OCI-M1 (cell line): Measurements from ENCODE around the gene ZNF771.
A peak's percentile ranks its signal among the peaks of the same experiment; 100 is the strongest.

Experiments
- DNase-seq: peaks from one replicate; lab custom pipeline; 2025; lab: John Stamatoyannopoulos, UW

The ZNF771 gene

DNA sequence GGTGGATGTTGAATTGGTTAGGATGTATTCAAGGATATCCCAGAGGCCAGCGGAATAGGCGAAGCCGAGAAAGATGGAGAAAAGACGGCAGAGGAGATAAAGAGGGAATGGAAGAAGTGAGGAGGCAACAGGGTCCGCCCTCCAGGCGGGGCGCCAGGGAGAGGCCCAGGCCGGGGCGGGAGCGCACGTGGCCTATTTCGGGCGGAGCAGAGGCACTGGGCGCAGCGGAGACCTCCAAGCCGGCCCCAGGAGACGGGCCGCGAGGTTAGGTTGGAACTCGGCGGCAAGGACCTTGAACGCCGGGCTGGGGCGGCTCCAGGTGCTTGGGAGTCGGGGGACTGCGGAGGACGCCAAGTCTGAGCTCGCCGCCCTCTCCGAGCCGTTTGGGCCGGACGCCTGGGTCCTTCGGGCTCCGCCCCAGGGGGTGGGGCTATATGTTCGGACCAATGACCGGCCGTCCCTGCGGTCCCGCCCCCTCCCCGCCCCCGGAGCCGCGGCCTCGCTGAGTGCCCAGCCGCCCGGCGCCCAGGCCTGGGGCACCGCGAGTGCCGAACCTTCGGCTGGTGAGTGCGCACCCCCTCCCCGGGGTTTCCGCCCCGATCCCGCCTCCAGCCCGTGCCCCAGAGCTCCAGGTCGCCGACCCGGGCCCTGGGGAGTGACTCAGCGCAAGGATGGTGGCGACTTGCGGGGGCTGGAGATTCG is at the start of gene ZNF771:
Gene ZNF771, plus strand, starts transcription at position 505 of the 702 bp plus-strand sequence. CDS start 448 bp downstream, outside the sequence.
- DNase-seq, result peak; percentile 97

DNA sequence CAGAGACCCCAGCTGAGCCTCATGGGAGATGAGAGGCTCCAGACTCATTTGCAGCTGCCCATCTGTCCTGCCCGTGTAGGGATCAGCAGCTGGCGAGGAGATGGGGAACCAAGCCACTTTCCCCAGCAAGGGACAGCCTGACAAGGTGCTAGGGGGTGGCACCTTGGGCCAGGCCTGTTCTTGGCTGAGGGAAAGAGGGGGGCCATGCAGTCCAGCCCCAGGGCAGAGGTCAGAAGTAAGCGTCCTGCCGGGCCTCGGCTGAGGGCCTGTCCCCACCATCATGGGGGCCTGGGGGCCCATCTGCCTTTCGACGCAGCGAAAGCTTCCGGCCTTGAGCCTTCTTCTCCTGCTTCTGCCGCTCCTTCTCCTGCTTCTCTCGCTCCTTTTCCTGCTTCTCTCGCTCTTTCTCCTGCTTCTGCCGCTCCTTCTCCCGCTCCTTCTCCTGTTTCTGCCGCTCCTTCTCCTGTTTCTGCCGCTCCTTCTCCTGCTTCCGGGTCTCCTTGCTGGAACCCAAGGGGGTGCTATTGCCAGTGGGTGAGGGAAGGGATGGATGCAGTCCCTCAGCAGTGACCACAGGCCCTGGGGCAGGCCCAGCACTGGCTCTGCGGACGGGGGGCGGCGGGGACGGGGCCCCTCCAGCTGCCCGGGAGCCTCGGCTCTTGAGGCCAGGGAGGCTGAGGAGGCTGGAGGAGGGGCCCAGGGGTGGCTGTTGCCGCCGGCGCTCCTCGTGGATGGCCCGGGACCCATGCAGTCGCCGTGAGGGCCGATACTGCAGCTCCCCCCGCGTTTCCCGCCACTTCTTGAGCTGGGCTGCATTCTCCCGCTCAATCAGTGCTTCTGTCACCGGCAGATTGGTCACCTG is 49.5 kb upstream of the ZNF771 start:
- DNase-seq, result no peak

DNA sequence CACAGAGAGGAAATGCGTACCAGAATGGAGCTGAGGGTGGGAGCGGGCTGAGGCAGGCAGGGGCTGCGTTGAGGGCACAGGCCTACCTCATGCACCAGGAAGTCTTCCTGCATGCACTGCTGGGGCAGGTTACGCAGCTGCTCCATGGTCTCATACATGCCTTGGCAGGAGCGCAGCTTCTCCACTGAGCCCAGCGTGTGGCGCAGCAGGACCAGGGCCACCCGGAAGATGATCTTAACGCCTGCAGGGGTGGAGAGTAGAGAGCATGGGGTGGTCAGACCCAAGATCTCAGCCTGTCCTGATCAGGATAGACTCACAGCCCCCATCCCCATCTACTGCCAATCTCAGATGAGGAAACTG is 48.8 kb upstream of the ZNF771 start:
- no peak for DNase-seq

DNA sequence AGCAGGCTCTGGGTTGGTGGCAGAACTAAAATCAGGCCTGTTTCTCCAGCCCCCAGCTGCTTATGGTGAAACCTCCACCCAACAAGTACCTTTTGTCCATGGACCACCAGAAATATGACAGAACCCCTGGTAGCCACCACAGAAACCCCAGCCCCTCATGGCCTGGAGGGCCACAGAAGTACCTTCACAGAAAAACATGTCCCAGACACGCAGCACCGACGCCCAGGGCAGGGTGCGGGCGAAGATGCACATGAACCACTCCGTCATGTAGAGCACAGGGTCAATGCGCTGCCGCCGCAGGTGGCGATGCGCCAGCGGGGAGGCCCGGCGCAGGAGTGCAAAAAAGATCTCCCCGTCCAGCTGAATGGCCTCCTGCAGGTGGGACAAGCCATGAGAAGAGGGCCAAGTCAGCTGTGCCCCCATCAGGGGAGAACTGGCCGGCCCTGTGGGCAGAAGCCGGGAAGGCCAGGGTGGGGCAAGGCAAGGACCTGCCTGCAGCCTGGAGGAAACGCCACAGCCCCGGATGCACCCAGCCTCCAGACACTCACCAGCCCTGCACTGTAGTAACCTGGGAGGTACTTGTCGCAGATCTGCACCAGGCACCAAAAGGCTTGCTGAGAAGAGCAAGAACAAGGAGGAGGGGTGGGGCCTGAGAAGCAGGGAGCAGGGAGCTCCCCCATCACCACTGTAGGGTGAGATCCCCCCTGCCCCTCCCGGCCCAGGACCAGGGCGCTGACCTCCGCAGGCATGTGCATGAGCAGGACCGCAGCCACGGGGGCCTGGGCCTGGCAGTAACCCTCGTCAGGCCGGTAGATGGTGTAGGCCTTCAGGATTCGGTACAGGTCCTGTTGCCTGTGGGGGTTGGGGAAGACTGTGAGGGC is 48.2 kb upstream of the ZNF771 start:
- no peak for DNase-seq

DNA sequence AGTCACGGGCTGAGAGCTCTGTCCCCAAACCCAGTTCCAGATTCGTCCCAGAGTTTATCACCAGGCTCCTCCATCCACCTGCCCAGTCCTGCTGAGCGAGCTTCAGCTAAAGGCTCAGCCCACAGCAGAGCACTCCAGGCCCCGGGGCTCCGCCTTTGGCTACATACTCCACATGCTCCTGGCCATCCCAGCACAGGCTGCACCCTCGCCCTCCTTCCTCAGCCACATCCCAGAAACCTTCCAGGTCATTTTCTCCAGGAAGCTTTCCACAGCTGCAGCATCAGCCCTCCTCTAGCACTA is 47.6 kb upstream of the ZNF771 start:
- DNase-seq, result no peak

DNA sequence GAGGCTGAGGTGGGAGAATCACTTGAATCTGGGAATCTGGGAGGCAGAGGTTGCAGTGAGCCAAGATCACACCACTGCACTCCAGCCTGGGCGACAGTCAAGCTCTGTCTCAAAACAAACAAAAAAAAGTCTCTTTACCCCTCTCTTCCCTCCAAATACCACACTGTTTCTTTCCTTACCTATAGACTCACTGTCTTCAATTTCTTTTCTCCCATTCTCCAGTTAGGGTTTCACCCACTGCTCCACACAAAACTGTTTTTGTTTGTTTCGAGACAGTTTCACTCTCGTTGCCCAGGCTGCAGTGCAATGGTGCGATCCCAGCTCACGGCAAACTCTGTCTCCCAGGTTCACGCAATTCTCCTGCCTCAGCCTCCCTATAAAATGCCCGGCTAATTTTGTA is 46.2 kb upstream of the ZNF771 start:
- no peak for DNase-seq

DNA sequence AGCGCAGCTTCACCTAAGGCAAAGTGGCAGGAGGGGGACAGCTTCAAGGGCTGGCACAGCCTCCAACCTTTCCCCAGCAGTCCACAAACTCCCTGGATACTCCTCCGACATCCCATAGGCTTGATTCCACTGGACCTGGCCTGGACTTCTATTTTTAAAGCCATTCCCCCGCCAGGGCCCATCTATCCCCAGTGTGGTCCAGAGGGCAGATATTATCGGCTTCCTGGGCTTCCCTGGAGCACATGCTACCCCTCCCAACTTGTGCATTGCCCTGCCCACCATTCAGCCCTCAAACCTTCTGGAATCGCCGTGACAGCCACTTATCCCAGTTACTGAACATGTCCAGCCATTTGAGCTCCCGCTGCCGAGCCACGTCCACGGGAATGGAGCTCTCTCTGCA is 42.2 kb upstream of the ZNF771 start:
- no peak for DNase-seq

DNA sequence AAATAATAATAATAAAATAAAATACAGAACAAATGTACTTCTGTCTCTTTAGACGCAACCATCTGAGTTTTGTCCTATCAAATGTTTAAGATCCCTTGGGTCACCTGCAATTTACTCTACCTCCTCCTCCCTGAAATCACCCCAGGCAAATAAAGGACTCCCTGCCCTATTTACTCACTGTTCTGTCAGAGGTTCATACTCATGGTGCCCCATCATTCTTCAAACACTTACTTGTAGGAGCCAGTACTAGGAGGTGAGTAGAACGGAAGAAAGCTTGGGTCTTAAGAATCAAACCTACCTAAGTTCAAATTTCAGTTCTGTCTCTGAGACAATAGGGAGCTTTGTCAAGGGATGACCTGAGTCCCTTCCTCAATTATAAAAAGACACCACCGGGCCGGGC is 40.9 kb upstream of the ZNF771 start:
- DNase-seq, result no peak

DNA sequence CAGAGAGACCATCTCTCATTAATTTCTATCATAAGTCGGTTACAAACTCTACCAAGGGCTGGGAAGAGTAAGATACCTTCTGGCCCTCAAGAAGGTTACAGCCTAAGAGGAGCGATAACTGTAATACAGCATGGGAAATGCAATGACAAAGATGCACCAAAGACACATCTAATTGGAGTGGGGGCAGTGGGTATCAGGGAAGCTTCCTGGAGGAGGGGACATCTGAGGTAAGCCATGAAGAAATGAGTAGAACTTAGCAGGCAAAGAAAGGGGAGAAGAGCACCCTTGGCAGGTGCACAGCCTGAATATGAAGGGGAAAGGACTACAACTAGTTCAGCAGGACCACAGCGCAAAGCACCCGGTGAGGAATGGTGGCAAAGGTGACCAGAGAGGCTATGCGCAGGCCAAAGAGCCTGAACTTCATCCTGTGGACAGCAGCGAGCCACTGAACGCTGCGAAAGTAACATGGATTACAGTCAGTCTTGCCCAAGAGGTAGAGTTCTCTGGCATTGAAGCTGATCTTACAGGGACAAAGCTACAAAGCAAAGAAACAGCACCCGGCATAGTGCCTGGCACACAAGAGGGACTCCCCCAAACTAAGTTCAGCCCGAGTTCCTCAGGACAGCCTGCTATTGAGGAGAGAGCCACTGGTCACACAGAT is 39.9 kb upstream of the ZNF771 start:
- DNase-seq, result no peak

DNA sequence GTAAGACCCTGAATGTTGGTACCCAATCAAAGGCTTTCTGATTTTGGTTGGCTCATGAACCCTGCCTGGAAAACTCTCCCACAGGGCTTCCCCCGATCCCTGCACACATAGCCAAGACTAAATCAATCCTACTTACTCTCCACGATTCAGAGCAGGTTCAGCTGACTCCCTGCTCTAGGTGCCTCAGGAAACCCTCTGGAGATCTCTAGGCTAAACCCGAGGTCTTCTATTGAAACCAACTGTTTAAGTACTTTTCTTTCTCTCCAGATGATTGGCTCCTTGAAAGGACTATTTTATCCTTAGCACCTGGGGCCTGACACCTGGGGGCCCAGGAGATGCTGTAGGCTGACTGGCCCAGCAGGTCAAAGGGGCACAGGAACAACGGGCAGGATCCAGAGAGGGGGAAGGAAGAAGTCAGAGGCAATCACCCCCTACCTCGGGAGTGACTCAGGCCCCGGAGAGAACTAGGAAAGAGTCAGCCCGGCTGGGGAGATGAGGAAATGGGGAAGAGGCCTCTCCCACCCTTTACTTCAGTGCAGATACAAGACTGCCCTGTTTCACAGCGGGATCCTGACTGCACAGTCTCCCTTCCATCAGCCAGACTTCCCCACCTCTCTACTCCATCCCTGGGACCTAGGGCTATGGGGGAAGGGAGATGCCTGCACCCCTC is 39.1 kb upstream of the ZNF771 start:
- peak; percentile 53 for DNase-seq

DNA sequence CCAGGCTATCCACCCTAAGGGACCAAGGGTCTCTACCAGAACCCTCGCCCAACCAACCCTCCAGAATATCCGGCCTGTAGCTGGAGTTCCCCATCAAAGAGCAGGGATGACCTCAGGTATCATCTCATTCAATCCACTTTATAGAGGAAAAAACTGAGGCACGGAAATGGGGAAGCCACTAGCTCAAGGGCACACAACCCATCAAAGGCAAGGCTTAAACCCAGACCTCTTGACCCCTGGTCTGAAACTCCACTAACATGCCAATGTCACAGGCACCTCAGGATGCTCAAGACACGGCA is 38.7 kb upstream of the ZNF771 start:
- no peak for DNase-seq

DNA sequence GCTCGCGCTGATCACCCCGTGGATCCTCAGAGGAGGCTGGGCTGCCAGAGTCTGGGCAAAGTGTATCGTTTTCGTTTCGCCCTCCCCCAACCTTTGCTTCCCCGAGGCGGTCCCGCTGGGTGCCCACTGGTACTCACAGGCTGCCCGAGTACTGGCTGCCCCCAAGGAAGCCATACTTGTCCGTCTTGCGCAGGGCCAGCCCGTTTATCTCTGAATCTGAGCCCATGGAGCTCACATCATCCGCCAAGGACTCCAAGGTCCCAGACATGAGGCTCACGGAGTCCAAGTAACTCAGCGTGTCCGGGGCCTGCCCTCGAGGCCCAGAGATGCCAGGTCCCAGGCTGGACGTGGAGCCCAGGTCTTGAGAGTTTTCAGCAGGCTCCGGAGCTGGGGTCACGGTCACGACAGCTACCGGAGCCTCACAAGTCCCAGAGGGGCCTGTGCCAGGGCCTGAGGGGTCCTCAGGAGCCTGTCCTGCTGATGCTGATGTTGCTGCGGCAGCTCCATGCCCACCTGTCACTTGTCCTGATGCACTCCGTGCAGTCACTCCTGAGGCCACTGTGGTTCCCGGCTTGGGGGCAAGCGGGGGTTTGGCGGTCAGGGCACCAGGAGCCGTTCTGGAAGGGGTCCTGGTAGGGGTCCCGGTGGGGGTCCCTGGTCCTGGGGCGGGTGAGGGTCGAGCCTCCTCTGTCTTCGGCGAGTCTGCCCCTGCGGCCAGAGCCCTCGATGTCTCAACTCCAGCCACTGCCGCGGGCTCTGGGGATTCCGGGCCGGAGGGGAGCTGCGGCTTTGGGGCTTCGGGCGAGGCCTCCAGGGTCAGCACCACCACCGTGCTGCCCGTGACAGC is 38.1 kb upstream of the ZNF771 start:
- DNase-seq, result peak; percentile 31

DNA sequence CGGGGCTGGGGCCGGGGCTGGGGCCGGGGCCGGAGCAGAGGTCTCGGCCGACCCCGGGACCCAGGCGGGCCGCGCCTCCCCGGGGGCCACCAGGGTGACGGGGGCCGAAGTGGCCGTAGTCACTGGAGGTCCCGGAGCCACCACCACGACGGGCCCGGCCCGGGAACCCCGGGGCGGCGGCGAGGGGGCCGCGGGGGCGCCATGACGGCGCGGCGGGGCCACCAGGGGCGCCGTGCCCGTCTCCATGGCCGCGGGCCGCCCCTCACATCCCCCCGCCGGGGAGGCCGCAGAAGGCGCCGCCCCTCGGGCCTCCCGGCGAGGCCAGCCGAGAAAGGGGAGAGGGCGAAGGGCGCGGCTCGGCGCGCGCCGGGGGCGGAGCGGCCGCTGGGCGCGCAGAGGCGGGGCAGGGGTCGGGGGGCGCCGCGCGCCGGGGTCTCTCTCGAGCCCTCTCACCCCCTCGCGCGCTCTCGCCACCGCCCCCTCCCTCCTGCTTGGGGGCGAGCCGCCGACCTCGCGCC is 37.4 kb upstream of the ZNF771 start:
- no peak for DNase-seq

DNA sequence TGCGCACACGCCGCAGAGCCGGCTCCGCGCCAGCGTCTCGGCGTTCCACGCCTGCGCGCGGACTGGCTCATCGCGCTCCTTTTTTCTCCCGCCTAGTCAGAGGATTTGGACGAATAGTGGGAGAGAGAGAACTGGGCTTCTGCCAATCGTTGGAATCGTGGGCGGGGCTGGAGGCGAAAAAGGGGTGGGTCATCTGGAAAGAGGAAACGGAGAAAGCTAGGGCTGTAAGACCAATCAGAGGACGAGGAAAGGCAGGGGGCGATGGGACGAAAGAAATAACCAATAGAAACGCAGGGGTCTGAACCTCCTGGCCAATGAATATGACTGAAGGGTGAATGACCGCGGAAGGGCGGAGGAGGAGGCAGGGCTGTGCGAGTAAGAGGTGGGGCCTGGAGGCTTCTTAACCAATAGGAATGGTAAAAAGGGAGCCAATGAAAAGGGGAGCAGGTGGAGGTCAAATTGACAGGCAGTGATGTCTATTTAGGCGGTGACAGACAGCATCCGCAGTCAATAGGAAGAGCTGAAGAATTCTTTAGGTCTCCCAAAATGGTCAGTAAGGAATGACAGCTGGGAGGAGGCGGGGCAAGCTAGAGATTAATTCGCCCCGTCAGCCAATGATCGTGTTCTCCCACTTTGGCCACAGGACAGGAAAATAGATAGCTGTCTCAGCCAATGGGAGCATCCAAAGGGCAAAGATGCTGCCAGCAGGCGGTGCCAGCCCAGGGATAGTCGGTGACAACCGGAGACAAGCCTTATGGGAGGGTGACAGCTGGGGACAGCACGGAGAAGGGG is 36.8 kb upstream of the ZNF771 start, which contains the start of gene TBC1D10B:
Gene TBC1D10B, minus strand, starts transcription at position 39 of the 792 bp plus-strand sequence. CDS start 311 bp downstream, outside the sequence.
- peak; percentile 100 for DNase-seq

DNA sequence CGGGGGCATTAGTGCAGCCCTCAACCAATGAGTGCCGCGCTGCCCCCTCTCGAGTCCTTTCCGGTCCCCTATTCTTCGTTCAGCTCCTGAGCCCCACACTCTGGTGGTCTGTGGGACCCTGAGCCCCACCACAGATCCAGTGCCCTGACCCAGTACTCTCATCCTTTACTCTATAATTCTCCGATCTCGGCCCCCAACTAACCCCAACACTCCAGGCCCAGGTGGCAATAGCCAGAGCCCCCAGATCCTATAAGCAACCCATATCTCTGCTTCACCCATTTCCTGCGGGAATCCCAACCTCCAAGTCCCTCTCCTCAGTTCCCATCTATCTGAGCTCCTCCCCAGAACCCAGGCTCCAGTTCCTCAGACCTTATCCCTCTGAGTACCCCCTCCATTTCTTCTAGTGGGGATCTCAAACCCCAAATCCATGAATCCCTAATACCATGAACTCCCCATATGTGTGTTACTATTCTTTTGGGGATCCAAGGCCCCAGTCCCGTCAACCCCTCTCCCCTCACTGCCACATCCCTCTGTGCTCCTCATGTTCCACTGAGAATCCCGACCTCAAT is 36.1 kb upstream of the ZNF771 start:
- DNase-seq, result no peak

DNA sequence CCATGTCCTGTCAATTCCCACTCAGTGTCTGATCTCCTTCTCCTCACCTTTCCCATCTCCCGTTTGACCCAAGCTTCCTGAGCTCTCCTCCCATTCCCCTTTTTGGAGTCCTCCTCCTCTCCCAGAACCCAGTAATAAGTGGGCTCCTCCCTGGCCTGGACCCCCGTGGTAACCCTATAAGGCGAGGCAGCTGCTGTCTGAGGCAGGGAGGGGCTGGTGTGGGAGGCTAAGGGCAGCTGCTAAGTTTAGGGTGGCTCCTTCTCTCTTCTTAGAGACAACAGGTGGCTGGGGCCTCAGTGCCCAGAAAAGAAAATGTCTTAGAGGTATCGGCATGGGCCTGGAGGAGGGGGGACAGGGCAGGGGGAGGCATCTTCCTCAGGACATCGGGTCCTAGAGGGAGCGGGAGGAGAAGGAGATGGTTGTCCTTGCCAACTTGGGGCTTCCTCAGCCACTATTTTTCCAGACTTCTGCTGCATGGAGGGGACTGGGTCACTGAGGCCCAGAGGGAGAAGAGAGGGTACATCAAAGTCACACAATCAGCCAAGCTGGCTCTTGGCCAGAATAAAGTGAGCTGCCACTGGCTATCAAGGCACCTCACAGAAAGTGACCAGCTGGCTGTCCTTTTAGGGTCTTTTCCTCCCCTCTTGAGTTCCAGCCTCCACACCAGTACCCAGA is 35.2 kb upstream of the ZNF771 start:
- DNase-seq, result no peak

DNA sequence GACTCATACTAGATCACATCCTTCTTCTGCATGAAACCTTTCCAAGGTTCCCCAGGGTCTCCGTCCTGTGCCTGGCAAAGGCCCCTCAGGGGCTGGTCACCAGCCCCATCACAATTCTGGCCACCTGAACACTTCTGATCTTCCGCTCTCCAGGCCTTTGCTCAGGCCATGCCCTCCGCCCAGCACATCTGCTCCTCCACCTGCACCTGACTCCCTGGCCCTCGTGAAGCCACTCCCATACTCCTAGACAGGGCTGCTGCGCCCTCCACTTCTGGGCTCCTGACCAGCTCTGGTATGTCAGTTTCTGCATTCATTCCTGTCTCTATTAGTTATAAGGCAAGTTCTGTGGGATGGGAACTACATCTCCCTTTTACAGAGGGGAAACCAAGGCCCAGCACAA is 34.7 kb upstream of the ZNF771 start:
- no peak for DNase-seq

DNA sequence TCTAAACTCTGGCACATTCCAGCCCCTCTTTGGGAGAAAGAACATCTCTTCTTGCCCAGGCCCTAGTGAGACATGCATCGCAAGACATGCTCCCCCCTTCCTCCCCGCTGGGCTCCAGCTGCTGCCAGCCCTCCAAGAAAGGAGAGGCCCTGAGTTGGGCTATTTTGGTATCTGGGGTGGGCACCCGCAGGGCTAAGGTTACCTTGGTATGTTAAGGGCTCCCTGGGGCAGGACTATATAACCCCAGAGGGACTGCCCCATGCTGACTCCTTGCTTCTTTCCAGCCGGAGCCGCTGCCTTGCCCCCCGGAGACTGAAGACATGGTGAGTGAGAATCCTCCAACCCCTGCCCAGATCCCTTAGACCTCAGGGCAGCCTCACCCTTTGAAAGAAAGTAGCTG is 32.9 kb upstream of the ZNF771 start, which contains the start of gene MYL11:
Gene MYL11, plus strand, starts transcription at position 265 of the 400 bp plus-strand sequence. Its CDS starts 56 bp downstream, at position 321.
- DNase-seq, result no peak

DNA sequence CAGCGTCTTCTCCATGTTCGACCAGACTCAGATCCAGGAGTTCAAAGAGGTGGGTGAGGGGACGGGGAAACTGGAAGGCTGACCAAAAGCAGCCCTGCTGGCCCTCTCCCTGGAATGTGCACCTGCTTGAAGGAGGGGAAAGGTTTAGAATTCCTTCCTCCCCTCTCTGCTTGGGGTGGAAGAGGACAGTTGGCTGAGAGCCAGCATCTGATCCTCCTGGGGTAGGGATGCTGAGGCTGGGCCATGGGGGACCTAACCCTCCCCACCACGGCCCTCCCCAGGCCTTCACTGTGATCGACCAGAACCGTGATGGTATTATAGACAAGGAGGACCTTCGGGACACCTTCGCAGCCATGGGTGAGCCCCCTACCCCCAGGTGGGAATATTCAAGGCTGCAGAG is 31.5 kb upstream of the ZNF771 start:
- no peak for DNase-seq
